GM12801 (cell line): ENCODE data around the gene RCL1.

Experiments
- TF ChIP-seq, protein P1 (sequence below): IDR thresholded peaks from one replicate; pipeline ENCODE4 v1.5.1; 2011; ENCODE audit warnings: control low read depth; ENCODE audit not compliant: insufficient read length; ENCODE audit errors: extremely low read depth

The RCL1 gene

GRCh38 chr9:4826417-4827166 lies 33.8 kb downstream of the RCL1 start:
- TF ChIP-seq, protein P1, sequence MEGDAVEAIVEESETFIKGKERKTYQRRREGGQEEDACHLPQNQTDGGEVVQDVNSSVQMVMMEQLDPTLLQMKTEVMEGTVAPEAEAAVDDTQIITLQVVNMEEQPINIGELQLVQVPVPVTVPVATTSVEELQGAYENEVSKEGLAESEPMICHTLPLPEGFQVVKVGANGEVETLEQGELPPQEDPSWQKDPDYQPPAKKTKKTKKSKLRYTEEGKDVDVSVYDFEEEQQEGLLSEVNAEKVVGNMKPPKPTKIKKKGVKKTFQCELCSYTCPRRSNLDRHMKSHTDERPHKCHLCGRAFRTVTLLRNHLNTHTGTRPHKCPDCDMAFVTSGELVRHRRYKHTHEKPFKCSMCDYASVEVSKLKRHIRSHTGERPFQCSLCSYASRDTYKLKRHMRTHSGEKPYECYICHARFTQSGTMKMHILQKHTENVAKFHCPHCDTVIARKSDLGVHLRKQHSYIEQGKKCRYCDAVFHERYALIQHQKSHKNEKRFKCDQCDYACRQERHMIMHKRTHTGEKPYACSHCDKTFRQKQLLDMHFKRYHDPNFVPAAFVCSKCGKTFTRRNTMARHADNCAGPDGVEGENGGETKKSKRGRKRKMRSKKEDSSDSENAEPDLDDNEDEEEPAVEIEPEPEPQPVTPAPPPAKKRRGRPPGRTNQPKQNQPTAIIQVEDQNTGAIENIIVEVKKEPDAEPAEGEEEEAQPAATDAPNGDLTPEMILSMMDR, result no peak

- TF ChIP-seq, protein P1, result no peak
Observed at GRCh38 chr9:4827224-4827623, 34.5 kb downstream of the RCL1 start.

DNA sequence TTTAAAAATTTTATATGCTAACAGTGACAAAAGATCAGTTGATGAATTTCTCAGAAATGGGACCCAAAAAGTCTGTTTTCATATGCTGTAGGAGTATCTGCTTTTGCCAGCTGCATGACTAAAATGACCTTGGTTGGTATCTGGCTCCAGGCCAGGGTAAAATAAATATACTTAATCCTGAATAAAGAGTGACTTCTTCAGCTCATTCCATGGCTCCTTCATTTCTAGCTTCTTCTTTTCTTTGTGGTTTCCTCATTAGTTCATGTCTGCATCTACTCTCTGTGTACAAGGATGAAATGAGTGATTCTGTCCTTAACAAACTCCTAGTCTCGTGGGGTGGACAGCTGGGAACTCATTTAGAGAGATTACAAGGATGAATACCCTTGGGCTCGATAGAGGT lies 36.0 kb downstream of the RCL1 start:
- TF ChIP-seq, protein P1, result no peak

GRCh38 chr9:4829969-4830368 lies 37.2 kb downstream of the RCL1 start:
- TF ChIP-seq, protein P1, result no peak

GRCh38 chr9:4830699-4831098 lies 38.0 kb downstream of the RCL1 start:
- TF ChIP-seq, protein P1, result no peak

DNA sequence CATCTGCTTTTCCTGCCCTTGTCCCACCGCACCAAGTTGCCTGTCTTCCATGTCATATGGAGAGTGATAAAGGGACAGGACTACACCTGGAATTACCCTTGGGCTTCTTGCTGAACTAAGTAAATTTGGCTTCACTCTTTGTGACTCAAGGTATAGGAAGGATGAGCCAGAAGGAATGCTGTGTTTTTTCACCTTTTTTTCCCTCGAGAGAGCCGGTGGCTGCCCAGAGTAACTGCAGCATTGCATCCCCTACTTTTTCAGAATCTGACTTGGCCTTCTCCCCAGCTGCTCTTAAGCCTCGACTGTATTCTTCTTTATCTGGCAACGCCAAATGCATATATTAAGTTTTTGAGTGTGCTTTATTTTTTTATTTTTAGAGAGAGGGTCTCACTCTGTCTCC lies 38.4 kb downstream of the RCL1 start:
- TF ChIP-seq, protein P1, result no peak

DNA sequence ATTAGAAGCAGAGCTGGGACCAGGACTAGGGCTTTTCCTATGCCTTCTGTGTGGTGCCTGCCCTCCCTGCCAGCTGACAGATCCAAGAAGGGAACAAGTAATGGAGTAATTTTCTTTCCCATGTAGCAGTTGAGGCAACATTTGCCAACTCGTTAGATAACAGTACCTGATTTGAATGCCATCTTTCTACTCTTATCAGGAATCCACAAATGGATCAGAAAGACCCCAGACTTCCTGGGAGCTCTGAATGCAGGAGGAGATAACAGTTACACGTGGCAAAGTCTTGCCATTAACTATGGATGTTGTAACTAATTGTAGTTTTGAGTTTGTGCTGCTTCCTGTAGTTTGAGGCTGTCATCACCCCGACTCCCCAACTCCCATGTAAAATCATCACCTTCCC lies 39.2 kb downstream of the RCL1 start:
- TF ChIP-seq, protein P1, result no peak
